Measurements from ENCODE around the gene BHLHE23. TPM values are rescaled to one million over a fixed set of nuclear protein-coding genes. Genes with fewer than 3 reads are reported as not detected.

BHLHE23 gene
- total RNA-seq (2014; rRNA removed; shearing (Covaris generic)), result not detected in 2 replicates
- polyA plus RNA-seq (2014; cell fraction: nucleus; rRNA removed), result not detected in 2 replicates

- DNase-seq (ENCODE audit: extremely low read depth, low read depth), result no peak
These were observed at the start of gene BHLHE23 for GRCh38 chr20:63006540-63007359. TSS of gene BHLHE23 (minus strand) at chr20:63006964. CDS start at chr20:63006774, 190 bp downstream.

- no peak for DNase-seq (ENCODE audit: extremely low read depth, low read depth)
These were observed 48.9 kb upstream of the BHLHE23 start for GRCh38 chr20:63055575-63056235.

GRCh38 chr20:63054681-63055240 is 48.0 kb upstream of the BHLHE23 start:
- DNase-seq (ENCODE audit: extremely low read depth, low read depth), result no peak

- DNase-seq (ENCODE audit: extremely low read depth, low read depth), result no peak
These were observed 47.3 kb upstream of the BHLHE23 start for GRCh38 chr20:63054103-63054474.

- no peak for DNase-seq (ENCODE audit: extremely low read depth, low read depth)
These were observed 46.8 kb upstream of the BHLHE23 start for GRCh38 chr20:63053432-63054102.

GRCh38 chr20:63052571-63053431 is 46.0 kb upstream of the BHLHE23 start:
- DNase-seq (ENCODE audit: extremely low read depth, low read depth), result no peak

GRCh38 chr20:63051911-63052310 is 45.1 kb upstream of the BHLHE23 start:
- DNase-seq (ENCODE audit: extremely low read depth, low read depth), result no peak

GRCh38 chr20:63051186-63051860 is 44.6 kb upstream of the BHLHE23 start:
- no peak for DNase-seq (ENCODE audit: extremely low read depth, low read depth)

GRCh38 chr20:63050406-63050805 is 43.6 kb upstream of the BHLHE23 start:
- no peak for DNase-seq (ENCODE audit: extremely low read depth, low read depth)

- DNase-seq (ENCODE audit: extremely low read depth, low read depth), result no peak
These were observed 42.9 kb upstream of the BHLHE23 start for GRCh38 chr20:63049561-63050221.

GRCh38 chr20:63049191-63049518 is 42.4 kb upstream of the BHLHE23 start:
- DNase-seq (ENCODE audit: extremely low read depth, low read depth), result no peak

GRCh38 chr20:63048516-63049190 is 41.9 kb upstream of the BHLHE23 start:
- no peak for DNase-seq (ENCODE audit: extremely low read depth, low read depth)

- no peak for DNase-seq (ENCODE audit: extremely low read depth, low read depth)
These were observed 41.2 kb upstream of the BHLHE23 start for GRCh38 chr20:63047946-63048345.

- DNase-seq (ENCODE audit: extremely low read depth, low read depth), result no peak
These were observed 40.5 kb upstream of the BHLHE23 start for GRCh38 chr20:63047267-63047666.

GRCh38 chr20:63046841-63047240 is 40.1 kb upstream of the BHLHE23 start:
- no peak for DNase-seq (ENCODE audit: extremely low read depth, low read depth)

- DNase-seq (ENCODE audit: extremely low read depth, low read depth), result no peak
These were observed 39.2 kb upstream of the BHLHE23 start for GRCh38 chr20:63045991-63046390.

- no peak for DNase-seq (ENCODE audit: extremely low read depth, low read depth)
These were observed 38.6 kb upstream of the BHLHE23 start for GRCh38 chr20:63045401-63045800.

GRCh38 chr20:63044605-63045004 is 37.8 kb upstream of the BHLHE23 start:
- DNase-seq (ENCODE audit: extremely low read depth, low read depth), result no peak

- DNase-seq (ENCODE audit: extremely low read depth, low read depth), result no peak
These were observed 37.4 kb upstream of the BHLHE23 start for GRCh38 chr20:63044204-63044600.

Measured in NCI-H460 (cell line).